Measurements from ENCODE around the gene C3orf70.

DNA sequence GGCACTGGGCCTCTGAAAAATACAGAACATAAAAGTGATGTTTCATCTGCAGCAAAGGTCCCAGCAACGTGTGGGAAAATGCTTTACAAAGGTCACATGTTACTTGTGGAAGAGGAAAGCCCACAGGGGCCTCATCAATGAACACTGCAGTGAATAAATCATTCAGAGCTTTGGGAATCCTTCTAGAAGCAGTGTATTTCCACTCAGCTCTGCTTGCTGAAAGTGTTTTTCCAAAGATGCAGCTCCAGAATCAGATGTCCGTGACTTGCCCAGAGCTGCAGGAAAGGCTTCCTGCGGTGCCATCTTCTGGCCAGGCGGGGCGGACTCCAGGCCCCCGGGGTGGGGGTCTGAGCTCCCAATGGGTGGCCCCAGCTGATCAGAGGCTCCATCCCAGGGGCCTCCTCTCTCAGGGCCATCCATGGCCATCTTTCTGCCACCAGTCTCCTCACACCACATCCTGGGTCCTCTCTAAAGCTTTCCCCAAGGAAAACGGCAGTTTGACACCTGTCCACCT is 81.5 kb downstream of the C3orf70 start:
- TF ChIP-seq POLR2AphosphoS5 (IDR thresholded peaks at IDR 0.05) (no peak), POLR2A (IDR thresholded peaks at IDR 0.05) (no peak)
- TF ChIP-seq, protein P1, sequence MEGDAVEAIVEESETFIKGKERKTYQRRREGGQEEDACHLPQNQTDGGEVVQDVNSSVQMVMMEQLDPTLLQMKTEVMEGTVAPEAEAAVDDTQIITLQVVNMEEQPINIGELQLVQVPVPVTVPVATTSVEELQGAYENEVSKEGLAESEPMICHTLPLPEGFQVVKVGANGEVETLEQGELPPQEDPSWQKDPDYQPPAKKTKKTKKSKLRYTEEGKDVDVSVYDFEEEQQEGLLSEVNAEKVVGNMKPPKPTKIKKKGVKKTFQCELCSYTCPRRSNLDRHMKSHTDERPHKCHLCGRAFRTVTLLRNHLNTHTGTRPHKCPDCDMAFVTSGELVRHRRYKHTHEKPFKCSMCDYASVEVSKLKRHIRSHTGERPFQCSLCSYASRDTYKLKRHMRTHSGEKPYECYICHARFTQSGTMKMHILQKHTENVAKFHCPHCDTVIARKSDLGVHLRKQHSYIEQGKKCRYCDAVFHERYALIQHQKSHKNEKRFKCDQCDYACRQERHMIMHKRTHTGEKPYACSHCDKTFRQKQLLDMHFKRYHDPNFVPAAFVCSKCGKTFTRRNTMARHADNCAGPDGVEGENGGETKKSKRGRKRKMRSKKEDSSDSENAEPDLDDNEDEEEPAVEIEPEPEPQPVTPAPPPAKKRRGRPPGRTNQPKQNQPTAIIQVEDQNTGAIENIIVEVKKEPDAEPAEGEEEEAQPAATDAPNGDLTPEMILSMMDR (IDR thresholded peaks at IDR 0.05 in 8 of 11, conservative IDR thresholded peaks at IDR 0.05 in 3 of 11), result no peak

All from spleen (tissue), 7 donors.